ENCODE results near the gene RAI14.

The RAI14 gene

GRCh38 chr5:34831303-34831702, 175.2 kb downstream of the RAI14 start:
- DNase-seq: no peak

GRCh38 chr5:34832568-34832967, 176.4 kb downstream of the RAI14 start:
- no peak for DNase-seq

- no peak for DNase-seq
These were observed 177.0 kb downstream of the RAI14 start for GRCh38 chr5:34833090-34833489.

- no peak for DNase-seq
These were observed 178.1 kb downstream of the RAI14 start for GRCh38 chr5:34833976-34834793.

GRCh38 chr5:34834794-34835089, 178.6 kb downstream of the RAI14 start:
- no peak for DNase-seq

- DNase-seq: no peak
These were observed 179.5 kb downstream of the RAI14 start for GRCh38 chr5:34835664-34836063.

DNA sequence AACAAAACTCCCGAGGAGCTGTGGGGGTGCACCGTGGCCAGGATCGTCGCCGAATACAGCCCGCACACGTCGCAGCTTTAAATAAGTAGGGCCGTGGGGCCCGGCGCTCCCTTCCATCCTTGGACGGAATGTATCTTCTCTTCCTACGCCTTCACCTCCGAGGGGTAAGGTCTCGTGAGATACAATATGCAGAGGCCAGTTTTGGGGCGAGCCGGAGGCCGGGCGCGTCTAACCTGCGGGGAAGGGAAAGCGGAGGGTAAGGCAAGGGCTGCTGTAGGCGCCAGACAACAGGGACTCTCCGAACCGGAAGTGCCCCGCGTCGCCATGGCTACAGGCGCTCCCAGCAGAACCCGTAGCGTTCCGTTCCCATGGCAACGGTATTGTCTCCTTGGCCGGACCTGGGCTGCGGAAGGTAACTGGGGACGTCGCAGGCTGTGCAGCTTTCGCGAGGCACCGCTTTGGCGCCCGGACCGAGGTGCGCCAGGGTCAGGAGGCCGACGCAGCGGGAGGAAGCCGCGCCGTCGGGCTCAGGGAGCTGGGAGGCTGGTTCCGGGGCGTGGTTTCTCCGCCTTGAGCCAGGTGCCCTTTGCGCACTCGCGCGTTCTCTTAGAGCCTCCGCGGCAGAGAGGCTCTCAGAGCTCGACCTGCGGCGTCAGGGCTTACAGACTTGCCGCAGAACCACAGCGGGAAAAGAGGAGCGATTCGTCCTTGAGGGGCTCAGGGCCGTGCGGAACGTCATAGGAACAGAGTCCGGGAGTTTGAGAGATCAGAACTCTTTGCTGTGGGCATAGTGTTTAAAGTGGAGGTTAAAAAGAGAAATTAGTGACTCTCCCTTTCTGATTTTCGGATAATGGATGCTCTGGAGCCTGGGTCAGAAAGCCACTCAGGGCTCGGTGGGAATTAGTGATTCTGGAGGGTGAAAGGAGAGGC, 182.9 kb downstream of the RAI14 start, which contains the start of gene TTC23L:
TSS of gene TTC23L (plus strand) at position 380 of the 930 bp plus-strand sequence. CDS start 1,508 bp downstream, outside the sequence.
- peak; percentile 98 for DNase-seq

GRCh38 chr5:34841816-34842215, 185.7 kb downstream of the RAI14 start:
- DNase-seq: no peak

- no peak for DNase-seq
These were observed 186.4 kb downstream of the RAI14 start for GRCh38 chr5:34842554-34842953.

- DNase-seq: no peak
These were observed 187.4 kb downstream of the RAI14 start for GRCh38 chr5:34843497-34843896.

DNA sequence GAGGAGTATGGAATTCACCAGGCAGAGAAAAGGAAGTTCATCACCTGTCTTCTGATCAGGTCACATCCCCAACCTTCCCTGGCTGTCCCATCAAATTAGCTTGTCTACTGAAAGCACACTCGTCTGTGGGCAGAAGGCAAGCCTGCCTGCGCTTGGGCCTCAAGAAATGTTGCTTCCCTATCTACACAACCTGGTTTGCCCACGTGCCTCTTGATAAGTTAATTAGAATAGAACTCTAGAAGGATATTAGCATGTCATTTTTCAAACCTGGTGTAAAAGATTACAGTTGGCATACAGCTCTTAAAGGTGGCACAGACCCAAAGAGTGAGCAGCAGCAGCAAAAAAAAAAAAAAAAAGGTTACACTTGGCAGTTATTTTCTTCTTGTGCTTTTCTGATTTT, 188.0 kb downstream of the RAI14 start:
- no peak for DNase-seq

DNA sequence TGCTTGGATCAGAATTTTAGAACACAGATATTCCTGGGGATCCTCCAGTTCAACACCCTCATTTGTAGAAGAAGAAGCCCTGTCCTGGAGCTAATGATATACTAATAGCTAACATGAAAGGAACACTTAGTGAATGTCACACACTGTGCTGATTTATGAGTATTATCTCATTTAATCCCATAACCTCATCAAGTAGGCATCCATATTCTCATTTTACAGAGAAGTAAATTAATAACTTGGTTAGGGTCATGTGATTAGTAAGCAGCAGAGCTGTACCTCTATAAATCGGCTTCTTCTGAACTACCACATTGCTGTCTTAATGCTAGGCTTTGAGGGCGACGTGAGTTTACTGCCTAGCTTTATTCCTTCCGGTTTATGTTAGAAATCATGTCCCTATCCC, 188.9 kb downstream of the RAI14 start:
- DNase-seq: no peak

DNA sequence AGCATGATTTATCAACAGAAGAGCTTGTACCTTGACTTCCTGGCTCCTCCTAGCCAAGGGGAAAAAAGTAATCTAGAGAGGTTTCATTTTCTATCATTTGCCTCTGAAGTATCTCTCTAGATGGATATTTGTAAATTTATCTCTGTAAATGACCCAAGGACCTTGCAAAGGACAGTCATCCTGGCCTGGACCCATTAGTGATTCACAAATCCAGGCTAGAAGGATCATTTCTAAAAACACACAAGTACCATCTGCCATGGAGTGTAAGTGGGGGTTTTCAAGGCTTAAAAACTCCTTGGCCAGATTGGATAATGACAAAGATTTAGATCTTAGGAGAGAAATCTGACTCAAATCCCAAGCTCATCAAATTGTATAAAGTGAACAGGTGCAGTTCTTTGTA, 190.9 kb downstream of the RAI14 start:
- no peak for DNase-seq

- DNase-seq: no peak
These were observed 191.4 kb downstream of the RAI14 start for GRCh38 chr5:34847552-34847951.

DNA sequence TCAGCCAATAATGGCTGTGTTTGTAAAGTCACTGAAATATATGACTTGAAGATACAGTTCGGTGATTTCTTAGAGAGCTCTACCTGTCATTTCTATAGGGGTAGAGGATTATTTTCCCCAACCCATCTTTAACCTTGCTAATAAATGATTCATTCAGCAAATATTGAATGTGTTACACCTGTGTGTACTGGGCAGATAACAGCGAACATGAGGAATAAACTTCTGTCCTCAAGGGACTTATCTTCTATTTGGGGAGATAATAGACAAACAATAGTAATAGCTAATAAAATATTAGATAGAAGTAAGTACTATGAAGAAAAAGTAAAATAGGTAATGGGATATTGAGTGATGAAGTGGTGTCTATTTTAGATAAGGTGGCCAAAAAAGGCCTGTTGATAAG, 192.1 kb downstream of the RAI14 start:
- DNase-seq: no peak

GRCh38 chr5:34849253-34849652, 193.1 kb downstream of the RAI14 start:
- DNase-seq: no peak

- peak; percentile 37 for DNase-seq
These were observed 198.5 kb downstream of the RAI14 start for GRCh38 chr5:34854459-34855174.

GRCh38 chr5:34857161-34857560, 201.0 kb downstream of the RAI14 start:
- DNase-seq: no peak

- DNase-seq: no peak
These were observed 201.8 kb downstream of the RAI14 start for GRCh38 chr5:34857894-34858293.

- DNase-seq: no peak
These were observed 202.7 kb downstream of the RAI14 start for GRCh38 chr5:34858790-34859189.

GRCh38 chr5:34859253-34859652, 203.1 kb downstream of the RAI14 start:
- no peak for DNase-seq

DNA sequence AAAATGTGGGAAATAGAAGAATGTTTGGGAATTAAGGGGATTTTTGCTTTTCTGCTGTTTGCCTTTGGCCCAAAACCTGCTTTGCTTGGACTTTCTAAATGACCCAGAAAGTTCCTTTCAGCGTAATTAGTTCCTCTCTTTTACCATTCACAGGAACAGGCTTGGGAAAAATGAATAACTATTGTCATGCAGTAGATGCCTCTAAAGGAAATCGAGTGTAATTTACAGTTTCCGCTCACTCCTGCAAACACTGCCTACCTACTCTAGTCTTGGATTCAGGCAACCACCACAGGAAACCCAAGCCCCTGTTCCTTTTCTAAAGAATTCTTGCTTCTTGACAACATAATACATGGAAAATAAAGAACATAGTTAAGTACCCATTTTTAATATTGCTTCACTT, 207.8 kb downstream of the RAI14 start:
- DNase-seq: no peak

DNA sequence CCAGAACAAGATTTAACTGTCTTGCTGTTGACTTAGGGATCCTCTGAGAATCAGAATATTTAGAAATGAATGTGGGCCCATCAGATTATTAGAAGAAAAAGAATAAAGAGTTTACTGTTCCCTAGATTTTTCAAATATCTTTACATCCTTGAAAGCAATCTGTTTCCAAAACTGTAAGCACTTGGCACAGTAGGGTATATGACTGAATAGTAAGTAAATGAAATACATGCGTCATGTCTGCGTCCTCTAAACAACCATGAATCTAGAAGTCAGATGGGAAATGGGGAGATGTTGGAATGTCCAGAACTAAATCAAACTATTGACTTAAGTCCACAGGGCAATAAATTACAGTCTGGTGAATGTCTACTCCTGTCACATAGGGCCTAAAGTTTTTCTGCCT, 209.0 kb downstream of the RAI14 start:
- DNase-seq: no peak
